OCI-LY3 (cell line): ENCODE measurements around the gene NPR3.

ENCODE experiments used
- H2AFZ ChIP-seq: fragments of 200-600, 300-600 bp; shearing (Covaris generic); 2 replicates; pipeline ENCODE4 v1.6.0; 2014; ENCODE audit warnings: antibody characterized with exemption, low read depth, low read length
- H3K27ac ChIP-seq: fragments of 200-600, 300-600 bp; sonication (generic); 2 replicates; pipeline ENCODE4 v1.5.1; 2014; ENCODE audit warnings: mild to moderate bottlenecking, low read length, moderate library complexity, mixed read lengths
- H3K27me3 ChIP-seq: fragments of 200-600, 300-600 bp; sonication (generic); 2 replicates; pipeline ENCODE4 v1.6.1; 2014; ENCODE audit warnings: low read depth, low read length, mixed read lengths
- H3K36me3 ChIP-seq: fragments of 200-600, 300-600 bp; sonication (generic); replicated peaks from 2 replicates; pipeline ENCODE3; 2014; ENCODE audit warnings: low read depth, low read length, mixed read lengths
- H3K4me1 ChIP-seq: fragments of 300-600, 200-600 bp; sonication (generic); 2 replicates; pipeline ENCODE4 v1.6.1; 2014; ENCODE audit warnings: low read length, mixed read lengths
- H3K4me2 ChIP-seq: fragments of 200-600, 300-600 bp; sonication (generic); 2 replicates; pipeline ENCODE4 v1.6.1; 2014; ENCODE audit warnings: low read length, mixed read lengths
- H3K4me3 ChIP-seq: fragments of 300-600, 200-600 bp; sonication (generic); 2 replicates; pipeline ENCODE4 v1.5.1; 2014; ENCODE audit warnings: antibody characterized with exemption, mild to moderate bottlenecking, low read length, moderate library complexity
- H3K79me2 ChIP-seq: fragments of 300-600, 200-600 bp; shearing (Covaris generic); 2 replicates; pipeline ENCODE4 v1.6.1; 2014; ENCODE audit warnings: mild to moderate bottlenecking, low read length, mixed read lengths
- H3K9ac ChIP-seq: fragments of 300-600, 200-600 bp; shearing (Covaris generic); 2 replicates; pipeline ENCODE4 v1.6.0; 2014; ENCODE audit warnings: mild to moderate bottlenecking, low read length, moderate library complexity
- H3K9me3 ChIP-seq: fragments of 200-600, 300-600 bp; shearing (Covaris generic); 2 replicates; pipeline ENCODE4 v1.6.1; 2014; ENCODE audit warnings: low read length, mixed read lengths; ENCODE audit not compliant: insufficient read depth
- H4K20me1 ChIP-seq: fragments of 200-600, 300-600 bp; sonication (generic); 2 replicates; pipeline ENCODE4 v1.6.1; 2016; ENCODE audit warnings: low read length, mixed read lengths; ENCODE audit not compliant: insufficient read depth
- CTCF ChIP-seq: fragments of 200-600, 300-600 bp; sonication (generic); IDR thresholded peaks from 2 replicates; pipeline ENCODE4 v1.5.1; 2014; ENCODE audit warnings: antibody characterized with exemption, low read length, low read depth
- EZH2phosphoT487 ChIP-seq: fragments of 200-600 bp; shearing (Covaris generic); IDR thresholded peaks from 2 replicates; pipeline ENCODE4 v1.6.1; 2018; ENCODE audit warnings: antibody characterized with exemption, mixed run types, low read depth

Gene NPR3

GRCh38 chr5:32734827-32735378 is 23.8 kb downstream of the NPR3 start:
- Histone ChIP-seq H3K27me3 (no peaks in the 10 kb centered on the region), H3K4me1 (no peaks in the 10 kb centered on the region), H3K4me3 (no peak overlapping the region), H3K9ac (no peak overlapping the region), H3K9me3 (no peaks in the 10 kb centered on the region), H3K27ac (no peak overlapping the region), H4K20me1 (no peaks in the 10 kb centered on the region), H2AFZ (no peak overlapping the region), H3K79me2 (no peaks in the 10 kb centered on the region), H3K4me2 (no peak overlapping the region), H3K36me3 (no peaks in the 10 kb centered on the region)
- TF ChIP-seq EZH2phosphoT487, result no peak
- TF ChIP-seq CTCF, result no peak

GRCh38 chr5:32735512-32735911 is 24.4 kb downstream of the NPR3 start:
- Histone ChIP-seq H4K20me1 (no peaks in the 10 kb centered on the region), H3K27me3 (no peaks in the 10 kb centered on the region), H3K9me3 (no peaks in the 10 kb centered on the region), H3K36me3 (no peaks in the 10 kb centered on the region), H2AFZ (no peak overlapping the region), H3K9ac (no peak overlapping the region), H3K27ac (no peak overlapping the region), H3K4me2 (no peak overlapping the region), H3K79me2 (no peaks in the 10 kb centered on the region), H3K4me3 (no peak overlapping the region), H3K4me1 (no peaks in the 10 kb centered on the region)
- no peak for TF ChIP-seq EZH2phosphoT487
- TF ChIP-seq CTCF, result no peak

- Histone ChIP-seq H3K4me2 (no peak overlapping the region), H3K9ac (no peak overlapping the region), H3K4me1 (no peaks in the 10 kb centered on the region), H3K9me3 (no peaks in the 10 kb centered on the region), H2AFZ (no peak overlapping the region), H3K79me2 (no peaks in the 10 kb centered on the region), H3K27ac (no peak overlapping the region), H3K4me3 (no peak overlapping the region), H4K20me1 (no peaks in the 10 kb centered on the region), H3K36me3 (no peaks in the 10 kb centered on the region), H3K27me3 (no peaks in the 10 kb centered on the region)
- TF ChIP-seq EZH2phosphoT487 (no peak), CTCF (no peak)
Measured at GRCh38 chr5:32736842-32737241, 25.7 kb downstream of the NPR3 start.

GRCh38 chr5:32740651-32741050 is 29.5 kb downstream of the NPR3 start:
- no peaks in the 10 kb centered on the region for H3K4me1 ChIP-seq
- H3K27me3 ChIP-seq, result no peaks in the 10 kb centered on the region
- H3K27ac ChIP-seq, result no peak overlapping the region
- no peak overlapping the region for H3K9ac ChIP-seq
- no peaks in the 10 kb centered on the region for H4K20me1 ChIP-seq
- no peak overlapping the region for H2AFZ ChIP-seq
- TF ChIP-seq EZH2phosphoT487 (no peak), CTCF (no peak)
- H3K4me2 ChIP-seq, result no peak overlapping the region
- no peak overlapping the region for H3K4me3 ChIP-seq
- no peaks in the 10 kb centered on the region for H3K36me3 ChIP-seq
- H3K9me3 ChIP-seq, result no peaks in the 10 kb centered on the region
- no peaks in the 10 kb centered on the region for H3K79me2 ChIP-seq
